GM23338 (cell line): ENCODE measurements around the gene BICRAL.

ENCODE experiments used
- CTCF ChIP-seq, 2 experiments: fragments of 200-600 bp in 1 of 2; sonication (generic) in 1 of 2; conservative IDR thresholded peaks; 2 replicates each; pipeline versions ENCODE4 v1.5.1 to v1.6.1; 2016 to 2017; ENCODE audit warnings: antibody characterized with exemption in 2 of 2, low read depth in 2 of 2, mild to moderate bottlenecking in 2 of 2, moderate library complexity in 1 of 2
- EZH2 ChIP-seq: fragments of 200-600 bp; sonication (generic); IDR thresholded peaks from one replicate; pipeline ENCODE4 v1.8.0; 2017; ENCODE audit warnings: antibody characterized with exemption, mild to moderate bottlenecking, low read depth; ENCODE audit not compliant: unreplicated experiment
- POLR2AphosphoS5 ChIP-seq: IDR thresholded peaks from 2 replicates; pipeline ENCODE4 v1.6.1; 2016; ENCODE audit warnings: antibody characterized with exemption, low read depth
- REST ChIP-seq: IDR thresholded peaks from one replicate; pipeline ENCODE4 v1.6.1; 2018; ENCODE audit warnings: antibody characterized with exemption; ENCODE audit not compliant: unreplicated experiment

GRCh38 chr6:42796171-42796570 is 14.3 kb downstream of the BICRAL start:
- no peak for TF ChIP-seq CTCF (conservative IDR thresholded peaks at IDR 0.05; ENCODE audit: low read depth in 2 of 2)
- no peak for TF ChIP-seq REST
- TF ChIP-seq EZH2, result no peak
- TF ChIP-seq POLR2AphosphoS5, result no peak
